Gastroesophageal sphincter (tissue), 3 donors: ENCODE results near the gene PCDHGA1.

Experiments used
- EP300 ChIP-seq: sonication (generic); formaldehyde crosslinking; IDR thresholded peaks from one replicate; pipeline ENCODE4 v1.6.1; 2017; ENCODE audit warnings: antibody characterized with exemption, mild to moderate bottlenecking
- POLR2A ChIP-seq, 2 donors: fragments of 450-650 bp; IDR thresholded peaks; one replicate each; pipeline ENCODE4 v1.6.1; 2017; ENCODE audit warnings: antibody characterized with exemption in 2 of 2, mild to moderate bottlenecking in 2 of 2, moderate library complexity in 1 of 2
- TF ChIP-seq, protein P1 (sequence below), 4 experiments: fragments of 200-600 bp in 2 of 4; fragments of 450-650 bp in 2 of 4; sonication (generic) in 1 of 4; IDR thresholded peaks; one replicate each; pipeline ENCODE4 v1.5.1; 2017 to 2019; ENCODE audit warnings: antibody characterized with exemption in 4 of 4, mild to moderate bottlenecking in 2 of 4, moderate library complexity in 2 of 4

DNA sequence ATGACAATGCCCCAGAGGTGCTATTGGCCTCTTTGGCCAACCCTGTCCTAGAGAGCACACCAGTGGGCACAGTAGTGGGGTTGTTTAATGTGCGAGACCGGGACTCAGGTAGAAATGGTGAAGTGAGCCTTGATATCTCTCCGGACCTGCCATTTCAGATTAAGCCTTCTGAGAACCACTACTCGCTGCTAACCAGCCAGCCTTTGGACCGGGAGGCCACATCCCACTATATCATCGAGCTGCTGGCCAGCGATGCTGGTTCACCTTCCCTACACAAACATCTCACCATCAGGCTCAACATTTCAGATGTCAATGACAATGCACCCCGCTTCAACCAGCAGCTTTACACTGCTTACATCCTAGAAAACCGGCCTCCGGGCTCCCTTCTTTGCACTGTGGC is 160.0 kb downstream of the PCDHGA1 start:
- TF ChIP-seq POLR2A (IDR thresholded peaks at IDR 0.05) = no peak
- TF ChIP-seq, protein P1, sequence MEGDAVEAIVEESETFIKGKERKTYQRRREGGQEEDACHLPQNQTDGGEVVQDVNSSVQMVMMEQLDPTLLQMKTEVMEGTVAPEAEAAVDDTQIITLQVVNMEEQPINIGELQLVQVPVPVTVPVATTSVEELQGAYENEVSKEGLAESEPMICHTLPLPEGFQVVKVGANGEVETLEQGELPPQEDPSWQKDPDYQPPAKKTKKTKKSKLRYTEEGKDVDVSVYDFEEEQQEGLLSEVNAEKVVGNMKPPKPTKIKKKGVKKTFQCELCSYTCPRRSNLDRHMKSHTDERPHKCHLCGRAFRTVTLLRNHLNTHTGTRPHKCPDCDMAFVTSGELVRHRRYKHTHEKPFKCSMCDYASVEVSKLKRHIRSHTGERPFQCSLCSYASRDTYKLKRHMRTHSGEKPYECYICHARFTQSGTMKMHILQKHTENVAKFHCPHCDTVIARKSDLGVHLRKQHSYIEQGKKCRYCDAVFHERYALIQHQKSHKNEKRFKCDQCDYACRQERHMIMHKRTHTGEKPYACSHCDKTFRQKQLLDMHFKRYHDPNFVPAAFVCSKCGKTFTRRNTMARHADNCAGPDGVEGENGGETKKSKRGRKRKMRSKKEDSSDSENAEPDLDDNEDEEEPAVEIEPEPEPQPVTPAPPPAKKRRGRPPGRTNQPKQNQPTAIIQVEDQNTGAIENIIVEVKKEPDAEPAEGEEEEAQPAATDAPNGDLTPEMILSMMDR (IDR thresholded peaks at IDR 0.05) = no peak
- no peak for TF ChIP-seq EP300
